Natural killer cell treated with Interleukin-12 subunit alpha and Interleukin-12 subunit beta and Interleukin-15 and Interleukin-18, amount 100 ng/mL, for 72 hours (primary cell): ENCODE data around the gene ARHGAP10. TPM values are rescaled to one million over a fixed set of nuclear protein-coding genes. Genes with fewer than 3 reads are reported as not detected.
A peak's percentile ranks its signal among the peaks of the same experiment; 100 is the strongest.

Experiments
- ATAC-seq, 2 donors: fragments of 150-1000 bp; cut with Tn5 transposase in 1 of 2; sonication (Bioruptor Pico), chemical (Tn5 transposase) in 1 of 2; 2 replicates each; pipeline ENCODE4 v1.10.0; 2021
- DNase-seq: peaks from one replicate; pipeline ENCODE4 v3.0.0; 2022; ENCODE audit warnings: low spot score
- H3K27ac Mint-ChIP-seq, 2 donors: 1 replicate in 1 of 2; 2 replicates in 1 of 2; pipeline ENCODE4 v1.8.0; 2022; ENCODE audit warnings: mixed read lengths in 2 of 2, mild to moderate bottlenecking in 1 of 2, moderate library complexity in 1 of 2
- H3K27me3 Mint-ChIP-seq, 2 donors: 1 replicate in 1 of 2; 2 replicates in 1 of 2; pipeline ENCODE4 v1.8.0; 2022; ENCODE audit warnings: mixed read lengths in 2 of 2
- H3K36me3 Mint-ChIP-seq: one replicate; pipeline ENCODE4 v1.8.0; 2022; ENCODE audit warnings: mixed read lengths
- H3K4me1 Mint-ChIP-seq, 2 donors: 1 replicate in 1 of 2; 2 replicates in 1 of 2; pipeline ENCODE4 v1.8.0; 2022; ENCODE audit warnings: low read depth in 2 of 2, mixed read lengths in 2 of 2, mild to moderate bottlenecking in 1 of 2
- H3K4me3 Mint-ChIP-seq: one replicate; pipeline ENCODE4 v1.8.0; 2022; ENCODE audit warnings: mixed read lengths
- H3K9me3 Mint-ChIP-seq: 2 replicates; pipeline ENCODE4 v1.8.0; 2022; ENCODE audit warnings: mixed read lengths
- total RNA-seq, 2 donors: library from RNA; stranded (reverse); gene quantifications; one replicate each; pipeline ENCODE4 v1.2.3, GENCODE V29; 2022

The ARHGAP10 gene
- total RNA-seq, 2 donors from 2014 or later, result 7.4 to 11.4 TPM

DNA sequence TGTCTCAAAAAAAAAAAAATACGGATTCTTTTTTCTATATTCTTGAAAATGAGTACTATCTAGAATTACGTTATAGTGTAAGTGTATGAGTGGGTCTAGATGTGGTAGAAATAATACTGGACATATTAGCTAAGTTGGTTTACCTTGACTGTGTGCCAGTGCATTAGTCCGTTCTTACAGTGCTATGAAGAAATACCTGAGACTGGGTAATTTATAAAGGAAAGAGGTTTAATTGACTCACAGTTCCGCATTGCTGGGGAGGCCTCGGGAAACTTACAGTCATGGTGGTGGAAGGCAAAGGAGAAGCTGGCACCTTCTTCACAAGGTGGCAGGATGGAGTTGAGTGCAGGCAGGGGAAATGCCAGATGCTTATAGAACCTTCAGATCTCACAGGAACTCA lies 92.4 kb downstream of the ARHGAP10 start:
- Mint-ChIP-seq H3K4me3 (no peak overlapping the region), H3K36me3 (no peaks in the 10 kb centered on the region), H3K27me3 (no peaks in the 10 kb centered on the region), H3K4me1 (peaks cover 32 to 34% of the 10 kb centered on the region in 2 donors), H3K27ac (peak overlapping the region in 1 of 2 donors; percentile 70), H3K9me3 (no peaks in the 10 kb centered on the region)
- DNase-seq (no peak), ATAC-seq (no peak)

DNA sequence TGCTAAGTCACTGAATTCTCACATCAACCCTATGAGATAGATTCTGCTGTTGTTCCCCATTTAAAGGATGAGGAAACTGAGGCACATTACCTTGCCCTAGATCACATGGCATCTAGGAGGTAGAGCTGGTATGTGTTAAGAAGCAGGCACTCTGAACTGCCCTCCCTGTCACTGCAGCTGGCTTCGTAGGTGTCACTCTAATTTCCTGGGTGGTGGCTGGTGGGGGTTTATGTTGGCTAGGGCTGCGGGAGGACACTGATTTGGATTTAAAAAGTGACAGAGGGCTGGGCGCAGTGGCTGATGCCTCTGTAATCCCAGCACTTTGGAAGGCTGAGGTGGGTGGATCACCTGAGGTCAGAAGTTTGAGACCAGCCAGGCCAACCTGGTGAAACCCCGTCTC lies 93.0 kb downstream of the ARHGAP10 start:
- peak overlapping the region in 1 of 2 donors; percentile 70 for H3K27ac Mint-ChIP-seq
- no peaks in the 10 kb centered on the region for H3K27me3 Mint-ChIP-seq
- H3K36me3 Mint-ChIP-seq, result no peaks in the 10 kb centered on the region
- ATAC-seq (no peak), DNase-seq (no peak)
- H3K4me1 Mint-ChIP-seq, result peaks cover 34 to 37% of the 10 kb centered on the region in 2 donors
- no peak overlapping the region for H3K4me3 Mint-ChIP-seq
- H3K9me3 Mint-ChIP-seq, result no peaks in the 10 kb centered on the region

DNA sequence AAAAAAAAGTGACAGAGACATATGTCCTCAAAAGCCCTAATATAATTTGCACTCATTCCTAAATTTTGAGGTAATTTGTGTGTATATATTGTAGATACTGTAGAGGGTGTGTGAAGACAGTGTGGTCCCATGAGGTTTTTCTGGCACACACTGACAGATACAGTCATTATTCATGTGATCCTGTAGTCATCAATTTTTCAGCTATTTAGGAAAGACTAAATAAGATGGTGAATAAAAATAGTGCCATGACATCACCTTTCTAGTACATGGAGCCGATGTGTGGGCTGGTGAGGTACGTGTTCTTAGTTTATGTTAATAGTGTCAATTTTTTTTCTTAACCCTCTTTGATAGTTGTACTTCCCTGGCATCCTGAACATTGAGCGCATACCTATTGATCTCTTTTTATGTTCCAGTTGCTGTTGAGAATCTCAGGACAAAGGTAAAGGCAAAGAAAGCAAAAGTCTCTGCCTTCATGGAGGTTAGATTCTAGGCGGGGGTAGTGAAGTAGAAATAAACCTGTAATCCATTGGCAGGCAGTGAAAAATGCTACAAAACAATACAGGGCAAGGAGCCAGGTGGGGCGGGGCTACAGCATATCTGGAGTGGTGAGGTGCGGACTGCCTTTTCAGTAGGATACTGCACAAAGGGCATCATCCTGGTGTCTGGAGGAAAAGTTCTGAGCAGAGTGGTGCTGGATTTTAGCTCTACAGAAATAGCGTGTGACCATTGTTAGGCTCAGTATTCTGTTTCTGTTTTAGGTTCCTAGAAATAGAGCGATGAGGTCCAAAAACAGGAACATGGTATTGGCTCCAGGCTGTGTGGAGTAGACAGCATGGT lies 93.8 kb downstream of the ARHGAP10 start:
- no peaks in the 10 kb centered on the region for H3K9me3 Mint-ChIP-seq
- ATAC-seq (no peak), DNase-seq (no peak)
- H3K27ac Mint-ChIP-seq, result no peak overlapping the region
- H3K4me3 Mint-ChIP-seq, result no peak overlapping the region
- H3K27me3 Mint-ChIP-seq, result no peaks in the 10 kb centered on the region
- H3K36me3 Mint-ChIP-seq, result no peaks in the 10 kb centered on the region
- H3K4me1 Mint-ChIP-seq, result peaks cover 34 to 42% of the 10 kb centered on the region in 2 donors

DNA sequence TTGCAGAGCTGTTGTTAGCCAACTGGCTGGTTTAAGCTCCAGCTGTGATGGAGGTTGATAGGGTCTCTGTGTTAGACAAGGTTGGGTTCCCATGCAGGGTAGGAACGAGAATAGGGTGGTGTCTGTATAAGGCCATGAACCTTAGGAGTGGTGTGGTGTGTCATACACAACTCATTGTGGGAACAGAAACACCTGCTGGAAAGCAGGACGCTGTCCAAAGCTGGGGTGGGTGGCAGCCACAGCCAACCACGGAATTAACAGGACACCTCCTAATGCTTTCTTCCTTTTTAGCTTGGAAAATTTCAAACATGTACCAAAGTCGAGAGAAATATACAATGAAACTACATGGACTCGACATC lies 94.4 kb downstream of the ARHGAP10 start:
- Mint-ChIP-seq H3K27ac (no peak overlapping the region), H3K4me3 (no peak overlapping the region), H3K9me3 (no peaks in the 10 kb centered on the region), H3K4me1 (peaks cover 29 to 41% of the 10 kb centered on the region in 2 donors), H3K27me3 (no peaks in the 10 kb centered on the region), H3K36me3 (no peaks in the 10 kb centered on the region)
- DNase-seq, result no peak
- no peak for ATAC-seq

DNA sequence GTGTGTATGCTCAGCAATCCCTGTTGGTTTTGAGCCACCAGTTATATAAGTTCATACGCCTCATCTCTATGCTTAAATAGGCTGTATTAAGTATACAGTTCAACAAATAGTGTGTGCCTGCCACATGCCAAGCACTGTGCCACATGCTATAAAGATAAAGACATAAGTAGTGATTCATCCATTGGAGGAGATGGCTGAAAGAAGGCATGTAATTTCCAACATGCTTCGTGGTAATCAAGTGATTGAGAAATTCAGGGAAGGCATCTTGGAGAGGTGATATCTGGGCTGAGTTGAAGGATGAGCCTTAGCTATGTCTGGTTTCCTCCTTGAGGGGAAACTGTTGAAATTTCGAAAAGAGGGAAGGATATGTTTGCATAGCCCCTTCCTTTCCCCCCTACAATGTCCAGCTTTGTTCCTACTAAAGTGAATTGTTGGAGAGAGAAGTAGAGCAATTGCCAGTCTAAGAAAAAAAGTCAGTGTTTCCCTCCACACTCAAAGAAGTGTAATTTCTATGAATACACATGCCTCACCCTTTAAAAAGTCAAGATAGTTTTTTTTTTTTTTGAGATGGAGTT lies 96.5 kb downstream of the ARHGAP10 start:
- Mint-ChIP-seq H3K9me3 (no peaks in the 10 kb centered on the region), H3K4me1 (peaks cover 31 to 45% of the 10 kb centered on the region in 2 donors), H3K36me3 (peaks cover 7% of the 10 kb centered on the region), H3K27me3 (no peaks in the 10 kb centered on the region), H3K4me3 (no peak overlapping the region), H3K27ac (peak overlapping the region in 1 of 2 donors; percentile 13)
- no peak for ATAC-seq
- no peak for DNase-seq

DNA sequence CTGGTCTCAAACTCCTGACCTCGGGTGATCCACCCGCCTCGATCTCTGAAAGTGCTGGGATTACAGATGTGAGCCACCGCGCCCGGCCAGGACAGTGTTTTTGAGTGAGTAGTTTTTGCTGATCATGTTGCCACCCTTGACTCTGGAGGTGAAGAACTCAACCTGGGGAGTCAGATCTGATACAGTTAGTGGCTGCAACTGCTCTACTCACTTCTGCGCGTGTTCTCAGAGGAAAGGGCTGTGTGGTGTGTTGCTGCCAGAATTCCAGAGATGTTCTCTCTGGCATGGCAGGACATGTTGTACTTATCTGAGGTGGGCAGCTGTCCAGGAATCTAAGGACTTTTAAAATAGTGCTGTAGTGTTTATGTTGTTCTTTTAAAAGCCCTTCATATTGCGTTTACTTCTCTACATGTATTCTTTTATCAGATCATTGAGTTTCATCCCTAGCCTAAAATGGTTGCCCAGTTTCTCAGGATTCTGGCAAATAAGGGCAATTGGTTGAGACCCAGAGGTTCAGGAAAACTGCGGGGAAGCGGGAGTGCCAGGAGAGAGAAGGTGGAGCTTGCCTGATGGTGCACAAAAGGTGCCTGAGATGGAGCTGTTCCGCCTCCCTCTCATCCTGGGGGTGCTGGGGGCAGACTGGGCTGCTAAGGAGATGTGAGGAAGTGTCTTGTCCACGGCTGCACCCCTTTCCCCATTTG lies 97.7 kb downstream of the ARHGAP10 start:
- H3K27me3 Mint-ChIP-seq, result no peaks in the 10 kb centered on the region
- H3K9me3 Mint-ChIP-seq, result no peaks in the 10 kb centered on the region
- peaks cover 9% of the 10 kb centered on the region for H3K36me3 Mint-ChIP-seq
- DNase-seq, result no peak
- H3K4me1 Mint-ChIP-seq, result peaks cover 38 to 51% of the 10 kb centered on the region in 2 donors
- H3K4me3 Mint-ChIP-seq, result no peak overlapping the region
- ATAC-seq, result no peak
- peak overlapping the region in 1 of 2 donors; percentile 16 for H3K27ac Mint-ChIP-seq

DNA sequence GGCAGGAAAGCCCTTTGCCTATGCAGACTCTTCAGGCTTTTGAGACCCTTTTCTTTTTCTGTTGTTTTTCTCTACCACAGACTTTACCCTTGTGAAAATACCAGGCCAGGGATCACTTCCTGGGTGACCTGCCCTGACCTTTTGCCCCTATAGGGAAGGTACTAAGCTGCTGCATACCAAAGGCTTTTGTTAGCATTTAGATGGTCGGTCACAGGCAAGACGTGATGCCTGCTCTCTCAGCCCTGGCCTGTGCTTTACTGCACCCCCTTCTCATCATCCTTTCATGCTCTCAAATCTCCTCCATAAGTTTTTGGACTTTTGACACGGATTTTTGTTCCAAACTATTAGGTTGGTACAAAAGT lies 98.2 kb downstream of the ARHGAP10 start:
- DNase-seq (no peak), ATAC-seq (no peak)
- H3K9me3 Mint-ChIP-seq, result no peaks in the 10 kb centered on the region
- H3K27ac Mint-ChIP-seq, result peak overlapping the region in 1 of 2 donors; percentile 16
- no peak overlapping the region for H3K4me3 Mint-ChIP-seq
- H3K36me3 Mint-ChIP-seq, result peaks cover 9% of the 10 kb centered on the region
- no peaks in the 10 kb centered on the region for H3K27me3 Mint-ChIP-seq
- H3K4me1 Mint-ChIP-seq, result peaks cover 38 to 49% of the 10 kb centered on the region in 2 donors

DNA sequence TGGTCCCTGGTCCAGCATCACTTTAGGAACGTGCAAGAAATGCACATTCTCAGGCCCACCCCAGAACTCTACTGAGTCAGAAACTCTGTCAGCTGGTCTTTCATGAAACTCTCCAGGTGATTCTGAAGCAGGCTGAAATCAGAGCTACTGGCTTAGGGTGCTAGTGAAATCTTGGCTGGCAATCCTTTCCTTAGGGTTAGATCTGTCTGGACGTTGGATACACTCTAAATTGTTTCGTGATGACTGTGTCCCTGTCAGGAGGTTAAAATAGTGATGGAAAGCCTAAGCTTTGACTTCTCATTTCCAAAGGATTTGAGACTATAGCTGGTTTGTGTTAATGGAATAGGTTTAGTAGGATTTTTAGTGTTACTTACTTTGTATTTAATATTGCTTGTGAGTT lies 99.1 kb downstream of the ARHGAP10 start:
- Mint-ChIP-seq H3K4me3 (no peak overlapping the region), H3K4me1 (peaks cover 38 to 49% of the 10 kb centered on the region in 2 donors), H3K27ac (no peak overlapping the region), H3K27me3 (no peaks in the 10 kb centered on the region), H3K36me3 (peaks cover 9% of the 10 kb centered on the region), H3K9me3 (no peaks in the 10 kb centered on the region)
- DNase-seq (no peak), ATAC-seq (no peak)

DNA sequence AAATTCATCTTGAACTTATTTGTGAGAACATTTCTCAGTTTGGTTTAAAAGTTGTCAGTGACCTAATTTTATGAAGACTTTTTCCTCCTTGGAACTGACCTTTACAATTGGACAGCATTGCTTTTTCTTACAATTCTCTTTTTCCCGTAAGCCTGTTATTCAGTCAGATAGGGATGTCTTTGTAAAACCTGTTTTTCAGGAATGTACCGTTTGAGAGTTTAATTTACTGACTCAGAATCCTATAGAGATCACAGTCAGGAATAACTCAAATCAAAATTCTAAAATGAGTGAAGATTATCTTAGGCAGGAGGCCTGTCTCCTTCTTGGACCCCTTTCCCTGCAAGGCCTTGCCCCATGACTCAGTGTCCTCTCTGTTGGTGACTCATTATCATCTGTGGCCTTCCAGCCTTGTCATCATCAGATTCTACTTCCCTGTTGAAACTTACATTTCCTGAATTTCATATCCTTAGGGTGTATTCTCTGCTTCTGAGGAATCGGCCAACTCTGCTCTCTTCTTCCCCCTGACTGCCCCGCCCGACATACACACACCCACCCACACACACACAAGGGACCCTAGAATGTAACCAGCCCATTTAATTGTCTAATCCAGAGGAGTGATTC lies 99.8 kb downstream of the ARHGAP10 start:
- H3K36me3 Mint-ChIP-seq, result peaks cover 9% of the 10 kb centered on the region
- H3K9me3 Mint-ChIP-seq, result no peaks in the 10 kb centered on the region
- peaks cover 40 to 49% of the 10 kb centered on the region in 2 donors for H3K4me1 Mint-ChIP-seq
- peak overlapping the region; percentile 62 for H3K4me3 Mint-ChIP-seq
- peak in 1 of 2 donors; percentile 52 for ATAC-seq
- H3K27me3 Mint-ChIP-seq, result no peaks in the 10 kb centered on the region
- no peak for DNase-seq
- H3K27ac Mint-ChIP-seq, result peak overlapping the region in 1 of 2 donors; percentile 21

DNA sequence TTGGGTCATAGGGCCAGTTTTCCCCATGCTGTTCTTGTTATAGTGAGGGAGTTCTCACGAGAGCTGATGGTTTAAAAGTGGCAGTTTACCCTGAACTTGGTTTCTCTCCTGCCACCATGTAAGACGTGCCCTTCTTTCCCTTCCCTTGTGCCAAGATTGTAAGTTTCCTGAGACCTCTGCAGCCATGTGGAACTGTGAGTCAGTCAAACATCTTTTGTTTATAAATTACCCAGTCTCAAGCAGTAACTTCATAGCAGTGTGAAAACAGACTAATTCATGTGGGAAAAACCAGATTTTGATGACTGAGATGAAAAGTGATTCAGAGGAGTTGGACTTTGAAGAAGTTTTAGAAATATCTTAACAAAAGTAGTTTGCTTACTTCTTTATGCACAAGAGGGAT lies 101.4 kb downstream of the ARHGAP10 start:
- DNase-seq, result no peak
- H3K9me3 Mint-ChIP-seq, result no peaks in the 10 kb centered on the region
- H3K36me3 Mint-ChIP-seq, result peaks cover 9% of the 10 kb centered on the region
- H3K27me3 Mint-ChIP-seq, result no peaks in the 10 kb centered on the region
- H3K27ac Mint-ChIP-seq, result peak overlapping the region in 1 of 2 donors; percentile 18
- ATAC-seq, result no peak
- peaks cover 41 to 50% of the 10 kb centered on the region in 2 donors for H3K4me1 Mint-ChIP-seq
- H3K4me3 Mint-ChIP-seq, result peak overlapping the region; percentile 5

DNA sequence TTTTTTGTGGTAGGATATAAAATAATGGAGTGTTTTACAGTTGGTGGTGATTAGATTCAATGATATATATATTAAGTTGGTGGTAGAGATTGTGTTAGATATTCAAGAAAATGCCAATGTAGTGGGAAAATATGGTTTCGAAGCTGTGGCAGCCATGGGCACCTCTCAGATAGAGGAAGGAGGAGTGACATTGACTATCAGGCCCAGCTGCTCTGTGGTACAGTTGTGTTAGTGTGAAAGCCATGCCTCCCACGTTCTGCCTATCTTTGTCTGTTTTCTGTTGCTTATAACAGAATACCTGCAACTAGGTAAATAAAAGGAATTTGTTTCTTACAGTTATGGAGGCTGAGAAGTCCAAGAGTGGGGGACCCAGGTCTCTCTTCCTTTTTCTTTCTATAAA lies 101.9 kb downstream of the ARHGAP10 start:
- peak overlapping the region; percentile 5 for H3K4me3 Mint-ChIP-seq
- ATAC-seq (no peak), DNase-seq (no peak)
- no peaks in the 10 kb centered on the region for H3K9me3 Mint-ChIP-seq
- no peaks in the 10 kb centered on the region for H3K27me3 Mint-ChIP-seq
- H3K36me3 Mint-ChIP-seq, result peaks cover 9% of the 10 kb centered on the region
- H3K27ac Mint-ChIP-seq, result peak overlapping the region in 1 of 2 donors; percentile 18
- H3K4me1 Mint-ChIP-seq, result peaks cover 37 to 46% of the 10 kb centered on the region in 2 donors

DNA sequence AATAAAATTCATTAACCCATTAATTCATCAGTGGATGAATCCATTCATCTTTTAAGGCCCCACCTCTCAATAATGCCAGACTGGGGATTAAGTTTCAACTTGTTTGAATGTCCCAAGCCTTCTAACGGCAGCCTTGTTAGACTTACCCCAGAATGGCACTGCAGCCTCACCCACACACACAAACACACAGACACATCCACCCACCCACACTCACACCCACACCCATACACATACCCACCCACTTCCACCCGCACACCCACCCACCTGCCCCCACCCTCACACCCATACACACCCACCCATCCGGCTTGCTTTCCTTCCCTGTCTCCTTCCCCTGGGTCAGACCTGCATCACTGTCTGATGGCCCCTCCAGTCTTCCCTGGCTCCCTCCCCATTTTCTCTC lies 102.6 kb downstream of the ARHGAP10 start:
- Mint-ChIP-seq H3K27me3 (no peaks in the 10 kb centered on the region), H3K9me3 (no peaks in the 10 kb centered on the region), H3K27ac (no peak overlapping the region), H3K4me3 (peak overlapping the region; percentile 18), H3K4me1 (peaks cover 37 to 44% of the 10 kb centered on the region in 2 donors), H3K36me3 (peaks cover 9% of the 10 kb centered on the region)
- ATAC-seq (no peak), DNase-seq (no peak)

DNA sequence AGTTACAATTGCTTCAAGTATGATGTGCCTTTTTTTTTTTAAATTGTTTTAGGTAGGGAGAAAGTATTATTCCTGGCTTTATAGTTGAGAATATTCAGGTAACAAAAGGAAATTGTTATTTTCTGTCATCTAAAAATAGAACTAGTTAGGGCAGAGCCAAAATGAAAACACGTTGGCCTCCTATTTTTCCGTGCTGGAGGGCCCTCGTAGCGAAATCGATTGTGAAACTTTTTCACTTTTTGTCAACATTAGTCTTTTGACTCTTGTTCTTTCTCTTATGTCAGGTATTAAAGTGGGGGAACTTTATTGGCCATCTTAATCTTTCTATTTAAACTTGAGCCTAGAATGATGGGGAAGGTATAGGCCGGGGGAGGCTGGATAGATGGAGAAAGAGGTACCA lies 104.9 kb downstream of the ARHGAP10 start:
- DNase-seq (no peak), ATAC-seq (no peak)
- H3K27me3 Mint-ChIP-seq, result no peaks in the 10 kb centered on the region
- peak overlapping the region in 1 of 2 donors; percentile 36 for H3K27ac Mint-ChIP-seq
- peaks cover 27 to 30% of the 10 kb centered on the region in 2 donors for H3K4me1 Mint-ChIP-seq
- H3K4me3 Mint-ChIP-seq, result peak overlapping the region; percentile 22
- no peaks in the 10 kb centered on the region for H3K9me3 Mint-ChIP-seq
- H3K36me3 Mint-ChIP-seq, result peaks cover 7% of the 10 kb centered on the region
